ENCODE data around the gene BNC2.

- TF ChIP-seq EZH2 (IDR thresholded peaks at IDR 0.05; ENCODE audit: insufficient read depth, poor library complexity, severe bottlenecking) (no peak), EZH2phosphoT487 (IDR thresholded peaks at IDR 0.05; ENCODE audit: insufficient read depth, low read depth) (no peak)
Measured at GRCh38 chr9:16527573-16527972, 342.9 kb downstream of the BNC2 start.

All from GM23248 (cell line).